Pancreas (tissue), 10 donors: ENCODE data around the gene MYOZ3. TPM values are rescaled to one million over a fixed set of nuclear protein-coding genes. Genes with fewer than 3 reads are reported as not detected.

Experiments used
- ATAC-seq, 4 donors: fragments of 200-7000 bp; cut with Tn5 transposase; one replicate each; pipeline versions ENCODE4 v1.8.0 to v1.9.1; 2020; ENCODE audit warnings: mild to moderate bottlenecking in 4 of 4, moderate library complexity in 4 of 4
- DNase-seq, 6 donors: peaks; one replicate each; pipeline ENCODE4 v3.0.0-alpha.2; 2020
- FAIRE-seq: peaks from 2 replicates; lab custom pipeline; 2012; peaks lifted over from hg19 to GRCh38; lab: Jason Lieb, UNC
- H3K27ac ChIP-seq, 4 donors: fragments of 200-600 bp; sonication (generic); 1 replicate in 3 of 4; 2 replicates in 1 of 4; pipeline versions ENCODE4 v1.5.0 to v1.8.0; 2020
- H3K27me3 ChIP-seq, 4 donors: fragments of 200-600 bp; one replicate each; pipeline ENCODE4 v1.8.0; 2021
- H3K36me3 ChIP-seq, 3 donors: fragments of 200-600 bp; sonication (generic) in 1 of 3; one replicate each; pipeline versions ENCODE4 v1.5.0 to v1.8.0; 2020 to 2021
- H3K4me1 ChIP-seq, 3 donors: fragments of 200-600 bp; one replicate each; pipeline ENCODE4 v1.8.0; 2021
- H3K4me3 ChIP-seq, 4 donors: fragments of 200-600 bp; sonication (generic) in 2 of 4; one replicate each; pipeline versions ENCODE4 v1.5.0 to v1.8.0; 2020 to 2021
- H3K9me3 ChIP-seq, 4 donors: fragments of 200-600 bp; one replicate each; pipeline ENCODE4 v1.8.0; 2021
- WGBS, 2 donors: extraction: QIAGEN DNeasy Blood & Tissue Kit; methylation state at CpG; one replicate each; pipeline ENCODE4 v1.1.7; 2013; 5-methylcytosine and 5-hydroxymethylcytosine counted together
- intact Hi-C, 3 donors: fragments of 100-400 bp; cut with DNase I; formaldehyde crosslinking; loops; one replicate each; pipeline versions ENCODE4 v1.11.1 to v1.14.2; 2022
- polyA plus RNA-seq, 2 donors: library from polyadenylated mRNA; stranded (reverse); fragments of 200-250 nt; gene quantifications; one replicate each; pipeline ENCODE4 v1.2.3, GENCODE V29; 2013
- total RNA-seq, 6 donors: library from RNA; stranded (reverse); fragmentation: NEBNext Ultra II Directional in 4 of 6; extraction: Animal tissue kit (Norgen Biotek cat#: 25700) in 4 of 6; gene quantifications; one replicate each; pipeline versions ENCODE4 v1.2.1 to v1.2.4, GENCODE V29; 2021 to 2023
- TF ChIP-seq, protein P1 (sequence below), 4 donors: fragments of 200-600 bp; sonication (generic) in 3 of 4; IDR thresholded peaks; one replicate each; pipeline versions ENCODE4 v1.5.0 to v1.8.0; 2021; ENCODE audit warnings: antibody characterized with exemption in 4 of 4
- donor health status: healthy with polysubstance abuse.
- donor health status: DM: no; HTN: no; CAD: no; lungs with moderate emphysema.
- donor health status: DM: no; HTN: no; CAD: no.
- donor health status: control.
- donor health status: control.
- donor health status: Bipolar disorder and iron deficiency.
- donor health status: DM: yes; HTN: yes; CAD: no.
- donor health status: DM: no; HTN: no; CAD: no.
- donor health status: DM: no; HTN: no; CAD: no.
- donor health status: DM: yes; HTN: yes; CAD: no.

Gene MYOZ3
- total and polyA plus RNA-seq, 8 donors = 0.05 to 0.50 (median 0.28) TPM; not detected in 1

DNA sequence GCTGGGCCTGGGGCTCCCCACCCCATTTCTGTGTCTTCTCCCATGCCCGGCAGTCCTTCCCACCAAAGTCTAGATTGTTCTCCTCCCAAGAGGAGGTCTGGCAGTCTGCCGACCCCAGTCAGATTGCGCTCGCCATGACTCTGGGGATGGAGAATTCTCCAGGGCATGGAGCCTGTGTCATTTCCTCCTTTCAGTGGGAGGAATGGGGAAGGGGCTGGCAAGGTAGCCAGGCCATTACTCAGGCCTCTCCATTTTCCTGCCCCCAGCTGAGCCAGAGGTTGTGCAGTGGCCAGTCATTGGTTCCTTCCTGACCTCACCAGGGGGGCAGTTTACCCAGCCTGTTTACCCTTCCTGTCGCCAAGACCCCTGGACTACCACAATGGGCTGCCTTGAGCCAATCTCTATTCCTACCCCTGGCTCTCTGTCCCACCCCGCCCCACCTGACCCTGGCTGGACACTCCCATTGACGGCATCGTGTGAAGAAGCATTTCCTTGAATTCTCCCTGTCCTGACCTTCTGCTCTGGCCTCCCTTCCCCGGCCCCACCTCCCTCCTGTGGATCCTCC, 20.0 kb upstream of the MYOZ3 start:
- WGBS, 2 donors = 68 to 69% methylated on average over 9 of the region's 9 CpGs
- peak in 1 of 4 donors; percentile 6 for ATAC-seq
- H3K9me3 ChIP-seq = no peaks in the 10 kb centered on the region
- DNase-seq = peak in 2 of 6 donors; percentile 42 to 49
- intact Hi-C loops = no loop called here
- H3K4me3 ChIP-seq = peak overlapping the region in 2 of 4 donors; percentile 12 to 29
- TF ChIP-seq, protein P1, sequence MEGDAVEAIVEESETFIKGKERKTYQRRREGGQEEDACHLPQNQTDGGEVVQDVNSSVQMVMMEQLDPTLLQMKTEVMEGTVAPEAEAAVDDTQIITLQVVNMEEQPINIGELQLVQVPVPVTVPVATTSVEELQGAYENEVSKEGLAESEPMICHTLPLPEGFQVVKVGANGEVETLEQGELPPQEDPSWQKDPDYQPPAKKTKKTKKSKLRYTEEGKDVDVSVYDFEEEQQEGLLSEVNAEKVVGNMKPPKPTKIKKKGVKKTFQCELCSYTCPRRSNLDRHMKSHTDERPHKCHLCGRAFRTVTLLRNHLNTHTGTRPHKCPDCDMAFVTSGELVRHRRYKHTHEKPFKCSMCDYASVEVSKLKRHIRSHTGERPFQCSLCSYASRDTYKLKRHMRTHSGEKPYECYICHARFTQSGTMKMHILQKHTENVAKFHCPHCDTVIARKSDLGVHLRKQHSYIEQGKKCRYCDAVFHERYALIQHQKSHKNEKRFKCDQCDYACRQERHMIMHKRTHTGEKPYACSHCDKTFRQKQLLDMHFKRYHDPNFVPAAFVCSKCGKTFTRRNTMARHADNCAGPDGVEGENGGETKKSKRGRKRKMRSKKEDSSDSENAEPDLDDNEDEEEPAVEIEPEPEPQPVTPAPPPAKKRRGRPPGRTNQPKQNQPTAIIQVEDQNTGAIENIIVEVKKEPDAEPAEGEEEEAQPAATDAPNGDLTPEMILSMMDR (IDR thresholded peaks at IDR 0.05) = no peak
- no peak for FAIRE-seq
- H3K4me1 ChIP-seq = peaks cover 34 to 82% (median 38%) of the 10 kb centered on the region in 3 donors
- no peaks in the 10 kb centered on the region for H3K36me3 ChIP-seq
- peak overlapping the region; percentile 41 to 90 (median 77) for H3K27ac ChIP-seq
- H3K27me3 ChIP-seq = no peaks in the 10 kb centered on the region

DNA sequence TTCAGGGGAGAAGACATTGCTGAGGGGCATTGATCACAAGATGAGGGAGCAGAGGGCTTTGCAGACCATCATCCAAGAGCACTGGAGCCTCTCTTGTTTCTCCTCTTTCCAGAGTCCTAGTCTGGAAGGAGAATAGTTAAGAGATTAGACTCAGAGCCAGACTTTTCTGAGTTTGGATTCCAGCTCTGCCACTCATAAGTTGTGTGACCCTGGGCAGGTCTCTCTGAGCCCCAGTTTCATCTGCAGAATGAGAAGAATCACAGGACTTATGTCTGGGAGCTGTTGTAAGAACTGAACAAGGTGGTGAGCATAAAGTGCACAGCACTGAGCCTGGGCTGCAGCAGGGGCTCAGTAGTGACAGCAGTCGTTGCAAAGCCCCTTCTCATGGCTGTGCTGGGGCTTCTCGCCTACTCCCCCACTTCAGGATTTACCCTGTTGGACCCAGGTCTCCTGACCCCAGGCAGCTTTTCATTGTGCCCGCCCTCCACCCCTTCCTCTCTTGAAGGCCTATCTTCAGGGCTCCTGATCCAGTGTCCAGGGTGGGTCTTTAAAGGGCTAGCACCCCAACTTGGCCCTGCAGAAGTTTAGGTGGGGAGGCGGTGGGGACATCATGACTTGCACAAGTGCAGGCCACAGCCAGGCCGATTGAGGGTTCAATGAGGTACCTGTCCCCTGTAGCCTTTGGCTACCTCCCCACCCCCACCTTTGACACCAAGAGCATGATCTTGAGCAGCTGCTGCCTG, 19.1 kb upstream of the MYOZ3 start:
- TF ChIP-seq, protein P1 (IDR thresholded peaks at IDR 0.05) = no peak
- Histone ChIP-seq H3K27me3 (no peaks in the 10 kb centered on the region), H3K4me1 (peaks cover 34 to 76% (median 38%) of the 10 kb centered on the region in 3 donors), H3K36me3 (no peaks in the 10 kb centered on the region), H3K27ac (peak overlapping the region; percentile 41 to 90 (median 77)), H3K9me3 (no peaks in the 10 kb centered on the region), H3K4me3 (peak overlapping the region in 1 of 4 donors; percentile 29)
- 64 to 68% methylated on average over 5 of the region's 5 CpGs for WGBS, 2 donors
- FAIRE-seq (no peak), DNase-seq (peak in 1 of 6 donors; percentile 56), ATAC-seq (no peak)
- intact Hi-C loops = no loop called here

DNA sequence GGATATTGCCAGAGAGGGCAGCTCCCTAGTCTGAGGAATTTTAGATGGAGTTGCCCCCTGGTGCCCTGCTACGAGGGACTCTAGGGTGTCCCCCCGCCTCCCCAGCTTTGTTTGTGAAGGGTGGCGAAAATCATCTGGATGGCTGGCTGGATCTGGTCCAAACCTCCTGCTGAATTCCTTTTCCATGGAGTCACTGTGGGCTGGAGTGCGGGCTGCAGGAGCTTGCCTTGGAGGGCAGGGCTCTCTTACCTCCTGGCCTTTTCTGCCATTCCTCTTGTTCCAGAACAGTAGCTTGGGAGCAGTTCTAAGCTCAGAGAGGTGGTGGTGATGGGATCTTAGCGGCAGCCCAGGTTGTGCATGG, 18.5 kb upstream of the MYOZ3 start:
- Histone ChIP-seq H3K36me3 (no peaks in the 10 kb centered on the region), H3K4me3 (peak overlapping the region in 1 of 4 donors; percentile 29), H3K4me1 (peaks cover 34 to 70% (median 38%) of the 10 kb centered on the region in 3 donors), H3K27ac (peak overlapping the region; percentile 41 to 90 (median 64)), H3K9me3 (no peaks in the 10 kb centered on the region), H3K27me3 (no peaks in the 10 kb centered on the region)
- ATAC-seq (peak; percentile 31 to 56 (median 48)), DNase-seq (peak in 4 of 6 donors; percentile 63 to 72 (median 70)), FAIRE-seq (no peak)
- TF ChIP-seq, protein P1 (IDR thresholded peaks at IDR 0.05) = no peak
- intact Hi-C loops = no loop called here
- WGBS, 2 donors = 41 to 51% methylated on average over 5 of the region's 5 CpGs

DNA sequence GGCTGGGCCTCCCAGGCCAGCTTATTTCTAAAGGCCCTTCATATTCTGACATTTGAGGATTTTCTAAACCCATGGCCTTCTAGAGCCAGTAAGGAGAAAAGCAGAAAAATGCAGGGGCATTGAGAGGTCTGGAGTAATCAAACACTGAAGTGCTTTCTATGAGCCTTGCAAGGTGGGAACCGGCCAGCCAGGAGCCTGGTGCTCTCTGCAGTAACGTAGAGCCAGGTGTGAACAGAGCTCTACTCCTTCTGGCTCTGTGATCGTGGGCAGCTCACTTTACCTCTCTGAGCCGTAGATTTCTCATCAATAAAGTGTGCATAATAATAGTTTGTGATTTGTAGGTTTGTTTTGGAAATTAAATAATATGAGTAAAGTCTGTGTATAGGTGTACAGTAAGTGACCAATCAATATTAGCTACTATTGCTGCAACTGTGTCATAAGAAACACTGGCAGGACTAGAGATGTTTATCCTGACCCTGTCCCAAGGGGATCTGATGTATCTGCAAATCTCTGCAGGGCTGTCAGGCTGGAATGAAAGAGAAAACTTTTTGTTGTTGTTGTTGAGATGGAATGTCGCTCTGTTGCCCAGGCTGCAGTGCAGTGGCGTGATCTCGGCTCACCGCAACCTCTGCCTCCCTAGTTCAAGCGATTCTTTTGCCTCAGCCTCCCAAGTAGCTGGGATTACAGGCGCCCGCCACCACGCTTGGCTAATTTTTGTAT, 17.9 kb upstream of the MYOZ3 start:
- 85% methylated on average over 12 of the region's 12 CpGs for WGBS, 2 donors

More for the DNA sequence above, 17.9 kb upstream of the MYOZ3 start:
- H3K9me3 ChIP-seq = no peaks in the 10 kb centered on the region
- DNase-seq (peak in 1 of 6 donors; percentile 23), ATAC-seq (no peak), FAIRE-seq (no peak)
- H3K27me3 ChIP-seq = no peaks in the 10 kb centered on the region
- H3K4me1 ChIP-seq = peaks cover 34 to 64% (median 37%) of the 10 kb centered on the region in 3 donors
- peak overlapping the region; percentile 41 to 90 (median 64) for H3K27ac ChIP-seq
- TF ChIP-seq, protein P1 (IDR thresholded peaks at IDR 0.05) = no peak
- no peaks in the 10 kb centered on the region for H3K36me3 ChIP-seq
- intact Hi-C loops = no loop called here
- peak overlapping the region in 1 of 4 donors; percentile 29 for H3K4me3 ChIP-seq
